HG03565 (cell line): ENCODE results near the gene CACNA1C.
A peak's percentile ranks its signal among the peaks of the same experiment; 100 is the strongest.

Experiments used
- ATAC-seq: cut with Tn5 transposase; IDR thresholded peaks from one replicate; pipeline ENCODE4 v1.9.1; 2021; ENCODE audit warnings: mild to moderate bottlenecking, moderate library complexity; ENCODE audit not compliant: unreplicated experiment

Gene CACNA1C

DNA sequence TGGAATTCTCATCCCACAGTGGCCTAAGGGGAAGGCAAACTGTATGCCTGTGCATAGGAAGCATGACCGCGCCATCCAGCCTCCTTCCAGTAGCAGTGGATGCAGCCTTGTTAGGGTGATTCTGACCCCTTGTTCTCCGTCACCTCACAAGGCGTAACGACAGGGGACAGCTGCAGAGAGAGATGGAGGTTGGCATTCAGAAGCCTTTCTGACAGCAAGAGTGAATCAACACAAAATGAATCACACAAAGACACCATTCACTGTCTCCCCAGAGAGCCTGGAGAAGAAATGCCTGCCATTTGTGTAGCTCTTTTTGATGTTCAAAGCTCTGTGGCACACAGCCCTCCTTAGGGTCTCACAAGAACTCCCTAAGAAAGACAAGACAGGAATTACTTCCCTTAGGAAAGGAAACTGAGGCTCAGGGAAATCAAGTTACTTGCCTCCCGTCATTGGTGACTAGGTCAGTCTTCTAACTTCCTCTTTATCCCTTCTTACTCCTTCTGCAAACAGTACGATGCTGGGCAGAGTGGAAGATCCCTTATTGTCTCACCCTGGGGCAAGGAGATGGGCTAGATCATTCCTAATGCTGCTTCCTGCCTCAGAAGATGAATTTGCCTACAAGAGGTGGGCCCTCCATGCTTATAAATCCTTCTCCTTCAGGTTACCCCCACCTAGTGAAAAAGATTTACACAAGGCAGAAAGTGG, 280.9 kb downstream of the CACNA1C start:
- ATAC-seq = no peak

DNA sequence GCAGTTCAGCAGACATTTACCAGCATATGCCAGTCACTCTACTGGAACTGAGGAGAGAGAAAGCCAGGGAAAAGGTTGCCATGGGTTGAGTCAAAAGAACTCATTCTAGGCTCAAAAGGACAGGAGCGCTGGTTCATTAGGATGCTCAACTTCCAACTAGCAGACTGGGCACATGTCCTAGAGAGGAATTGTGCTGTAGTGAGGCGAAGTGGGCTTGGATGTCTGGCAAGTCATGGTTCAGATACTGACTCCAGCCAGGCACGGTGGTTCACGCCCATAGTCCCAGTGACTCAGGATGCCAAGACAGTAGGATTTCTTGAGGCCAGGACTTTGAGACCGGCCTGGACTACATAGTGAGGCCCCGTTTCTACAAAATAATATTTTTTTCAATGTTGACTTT, 281.5 kb downstream of the CACNA1C start:
- no peak for ATAC-seq

DNA sequence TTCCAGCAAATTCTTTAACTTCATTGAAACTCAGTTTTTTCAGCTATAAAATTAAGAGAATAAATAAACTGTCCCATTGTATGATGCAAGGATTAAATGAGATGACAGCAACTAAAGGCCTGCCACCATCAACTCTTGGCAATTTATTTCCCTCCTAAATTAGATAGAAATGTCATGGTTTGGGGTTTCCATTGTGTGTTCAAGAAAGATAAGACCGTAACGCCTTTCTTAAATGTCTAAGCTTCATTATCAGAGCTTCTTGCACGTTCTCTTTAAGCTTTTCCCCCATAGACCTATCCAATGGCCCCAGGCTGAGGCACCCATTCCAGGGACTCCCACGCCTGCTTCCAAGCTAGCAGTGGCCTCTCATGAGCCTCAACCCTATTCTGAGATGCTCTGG, 281.9 kb downstream of the CACNA1C start:
- no peak for ATAC-seq

DNA sequence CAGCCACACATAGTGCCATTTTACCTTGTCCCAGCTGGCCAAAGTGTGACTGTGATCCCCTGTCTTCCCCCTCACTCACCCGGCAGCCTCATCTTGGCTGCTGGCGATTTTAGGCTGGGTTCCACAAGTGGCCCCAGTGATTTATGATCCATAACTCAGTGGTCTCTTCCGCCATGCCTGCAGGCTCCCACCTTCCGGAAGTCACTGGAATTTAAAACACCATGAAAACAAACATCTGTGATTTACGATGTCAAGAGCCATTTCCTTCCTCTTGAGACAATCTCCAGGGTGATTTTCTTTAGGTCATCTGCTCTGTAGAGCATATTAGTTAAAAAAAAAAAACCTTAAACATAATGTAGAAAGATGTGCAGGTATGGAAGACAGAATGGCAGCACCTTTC, 282.3 kb downstream of the CACNA1C start:
- ATAC-seq = no peak

DNA sequence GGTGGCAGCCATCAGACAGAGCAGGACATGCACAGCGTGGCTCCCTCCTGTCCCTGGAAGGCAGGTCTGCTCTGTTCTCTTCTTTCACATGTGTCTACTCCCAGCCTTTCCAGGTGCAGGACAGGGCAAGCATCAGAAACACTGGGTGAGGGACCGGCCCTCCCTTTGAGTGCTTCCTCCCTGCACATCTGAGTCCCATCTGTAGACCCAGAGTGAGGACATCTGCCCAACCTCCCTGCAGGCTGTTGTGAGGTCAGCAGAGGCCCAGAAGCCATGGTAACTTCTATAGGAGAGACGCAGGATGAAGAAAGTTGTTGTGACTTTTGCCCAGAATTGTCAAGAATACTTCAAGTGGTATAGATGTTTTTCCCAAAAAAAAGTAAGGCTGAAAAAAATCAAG, 282.7 kb downstream of the CACNA1C start:
- no peak for ATAC-seq

DNA sequence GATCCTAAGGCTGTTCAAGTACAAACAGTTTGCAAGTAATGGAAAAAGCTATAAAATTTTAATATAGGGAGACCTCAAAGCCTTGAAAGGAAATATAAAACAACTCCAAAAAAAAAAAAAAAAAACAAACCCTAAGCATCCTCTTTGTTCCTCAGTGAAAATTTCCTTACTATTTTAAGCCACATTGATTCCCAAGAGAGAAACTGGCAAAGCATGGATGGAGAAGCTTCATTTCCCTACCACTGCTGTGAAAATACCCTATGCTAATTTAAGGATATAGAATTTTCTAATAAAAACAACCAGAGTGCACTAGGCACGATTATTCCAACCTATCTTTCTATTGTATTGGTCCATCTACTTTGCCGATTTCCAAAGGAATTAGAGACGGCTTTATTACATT, 283.1 kb downstream of the CACNA1C start:
- ATAC-seq = no peak

DNA sequence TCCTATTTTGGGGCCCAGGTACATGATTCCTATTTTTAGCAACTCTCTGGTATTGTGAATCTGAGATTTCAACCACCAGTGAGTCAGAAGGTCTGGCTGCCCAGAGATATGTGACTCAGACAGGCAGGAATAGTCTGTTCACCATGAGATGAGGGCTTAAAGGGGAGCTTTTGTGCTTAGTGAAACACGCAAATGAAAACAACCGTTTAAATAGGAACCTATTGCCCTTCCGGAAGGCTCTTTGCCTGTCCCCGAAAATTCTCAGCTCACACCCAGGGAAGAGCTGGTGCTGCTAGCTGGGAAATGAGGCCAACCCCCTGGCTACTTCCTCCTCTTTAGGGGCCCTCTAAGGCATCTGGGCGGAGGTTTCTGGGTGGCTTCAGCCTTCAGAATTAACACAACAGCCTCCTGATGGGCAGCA, 283.6 kb downstream of the CACNA1C start:
- peak; percentile 89 for ATAC-seq

DNA sequence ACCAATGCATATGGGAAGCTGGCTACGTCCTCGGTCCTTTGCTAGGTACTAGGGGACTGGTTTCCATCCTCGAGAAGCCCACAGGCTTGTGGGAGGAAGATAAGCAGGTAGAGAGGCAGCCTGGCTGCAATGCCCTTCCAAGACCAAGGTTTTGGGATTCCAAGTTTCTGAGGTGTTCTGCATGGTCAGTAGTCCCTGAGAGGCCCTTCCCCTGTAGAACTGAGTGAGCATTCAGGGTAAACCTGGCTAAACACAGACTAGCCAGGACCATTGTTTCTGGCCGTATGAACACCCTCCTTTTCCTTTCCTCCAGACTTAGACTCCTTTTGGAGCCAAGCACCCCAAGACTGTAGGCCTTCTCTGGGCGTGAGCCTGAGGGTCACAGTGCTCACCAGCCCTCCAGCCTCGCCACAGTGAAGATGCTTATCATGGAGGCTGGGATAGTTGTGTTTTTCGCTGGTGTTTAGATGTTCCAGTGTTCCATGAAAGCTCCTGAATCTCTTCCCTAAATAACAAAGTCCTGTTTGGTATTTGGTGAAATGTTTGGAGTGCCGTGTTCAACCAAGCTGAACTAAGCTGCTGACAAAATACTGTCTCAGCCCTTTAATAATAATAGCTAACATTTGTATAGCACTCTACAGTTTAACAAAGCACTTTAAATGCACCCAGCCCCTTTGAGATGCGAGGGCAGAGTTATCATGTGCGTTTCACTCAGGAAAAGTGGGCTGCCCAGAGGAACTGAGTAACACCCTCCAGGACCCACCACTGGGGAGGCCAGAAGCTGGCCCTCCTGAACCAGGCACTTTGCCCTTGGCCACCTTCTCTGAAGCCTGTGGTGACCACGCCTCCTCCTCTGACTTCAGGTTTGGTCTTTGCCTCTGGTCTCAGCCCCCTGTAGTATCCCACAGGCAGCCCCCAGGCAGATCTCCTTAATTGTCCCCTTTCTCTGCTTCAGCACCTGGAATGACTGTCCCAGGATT, 284.5 kb downstream of the CACNA1C start:
- ATAC-seq = no peak

DNA sequence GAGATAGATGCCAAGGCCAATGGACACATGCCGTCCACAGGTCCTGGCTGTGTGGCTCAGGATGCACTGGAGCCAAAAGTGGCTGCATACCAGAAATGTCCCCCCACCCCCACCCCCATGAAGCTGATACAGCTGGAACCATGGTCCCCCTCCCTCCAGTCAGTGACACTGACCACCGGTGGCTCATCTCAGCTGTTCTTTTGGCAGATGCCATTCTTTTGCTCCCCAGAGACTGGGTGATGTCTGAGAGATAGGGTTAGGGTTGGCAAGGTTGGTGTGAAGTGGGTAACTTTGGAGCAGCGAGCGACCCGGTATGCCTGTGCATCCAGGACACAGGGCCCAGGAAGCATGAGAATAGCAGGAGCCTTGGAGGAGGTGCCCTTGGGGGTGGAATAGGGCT, 285.6 kb downstream of the CACNA1C start:
- no peak for ATAC-seq

DNA sequence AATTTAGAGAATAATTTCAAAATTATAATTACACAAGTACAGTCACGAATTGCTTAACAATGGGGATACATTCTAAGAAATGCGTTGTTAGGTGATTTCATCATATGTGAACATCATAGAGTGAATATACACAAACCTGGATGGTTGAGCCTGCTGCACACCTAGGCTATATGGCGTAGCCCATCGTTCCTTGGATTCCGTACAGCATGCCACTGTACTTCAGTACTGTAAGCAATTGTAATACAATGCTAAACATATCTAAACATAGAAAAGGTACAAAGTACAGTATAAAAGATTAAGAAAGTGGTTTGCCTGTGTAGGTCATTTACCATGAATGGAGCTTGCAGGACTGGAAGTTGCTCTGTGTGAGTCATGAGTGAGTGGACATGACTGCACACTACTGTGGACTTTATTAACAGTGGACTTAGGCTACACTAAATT, 286.2 kb downstream of the CACNA1C start:
- no peak for ATAC-seq

DNA sequence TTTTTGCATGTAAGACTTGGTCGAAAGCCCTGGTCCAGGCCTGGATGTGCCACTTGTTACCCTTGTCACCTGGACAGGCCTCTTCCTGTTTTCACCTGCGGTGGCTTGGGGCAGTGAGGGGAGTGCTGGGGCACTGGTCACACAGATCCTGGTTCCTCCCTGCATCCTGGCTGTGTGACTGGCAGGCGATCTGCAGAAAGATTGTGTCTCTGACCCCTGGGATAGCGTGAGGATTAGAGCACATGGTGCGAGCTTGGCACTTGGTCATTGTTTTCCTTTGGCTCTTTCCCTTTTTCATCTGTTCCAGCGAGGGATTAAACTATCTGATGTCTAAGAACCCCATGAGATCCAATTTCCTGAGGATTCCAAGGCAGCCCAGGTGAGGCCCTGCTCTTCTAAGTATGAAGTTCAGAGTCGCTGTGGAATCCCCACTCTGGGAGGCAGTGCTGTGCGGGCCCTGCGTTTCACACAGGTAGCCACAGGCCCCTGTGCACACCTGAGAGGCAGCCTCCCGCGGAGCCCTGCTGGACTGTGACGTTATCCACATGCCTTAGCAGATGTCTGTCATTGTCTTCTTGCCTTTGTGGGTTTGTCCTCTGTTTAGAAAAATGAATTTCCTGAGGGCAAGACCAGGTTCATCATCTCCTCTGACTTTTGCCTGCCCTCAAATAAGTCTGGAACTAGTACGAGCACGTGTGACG, 288.4 kb downstream of the CACNA1C start:
- ATAC-seq = no peak

DNA sequence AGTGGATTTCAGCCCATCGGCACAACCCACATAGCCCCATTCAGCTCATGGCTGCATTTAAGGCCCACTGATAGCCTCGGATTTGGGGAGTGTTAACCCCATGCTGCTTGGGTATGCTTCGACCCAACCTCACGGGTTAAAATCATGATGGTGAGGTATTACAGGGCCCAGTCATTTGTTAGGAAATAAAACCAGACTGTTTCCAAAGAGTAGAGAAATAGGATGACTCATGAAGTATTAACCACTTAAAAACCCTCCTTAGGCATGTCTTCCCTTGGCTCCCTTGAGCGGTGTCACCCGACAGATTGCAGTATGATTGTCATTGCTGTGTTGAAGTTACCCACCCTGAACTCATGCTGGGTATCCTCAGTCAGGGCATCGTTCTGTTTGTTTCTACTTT, 289.1 kb downstream of the CACNA1C start:
- no peak for ATAC-seq

DNA sequence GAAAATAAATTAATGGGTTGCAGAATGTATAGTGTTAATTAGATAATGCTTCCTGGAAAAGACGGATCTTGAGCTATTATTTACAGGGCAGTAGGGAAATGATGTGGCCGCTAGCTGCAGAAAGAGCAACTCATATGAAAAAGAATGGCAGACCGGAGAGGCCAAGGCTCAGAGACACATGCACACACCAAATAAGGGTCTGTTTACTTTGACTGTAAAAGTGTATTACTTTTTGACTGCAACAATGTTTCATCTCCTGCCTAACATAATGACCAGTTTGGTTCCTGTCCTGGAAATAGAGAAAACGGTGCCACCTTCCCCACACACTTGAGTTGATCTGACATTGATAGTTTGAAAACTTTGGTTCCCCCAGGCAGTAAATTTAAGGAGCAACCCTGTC, 290.9 kb downstream of the CACNA1C start:
- no peak for ATAC-seq

DNA sequence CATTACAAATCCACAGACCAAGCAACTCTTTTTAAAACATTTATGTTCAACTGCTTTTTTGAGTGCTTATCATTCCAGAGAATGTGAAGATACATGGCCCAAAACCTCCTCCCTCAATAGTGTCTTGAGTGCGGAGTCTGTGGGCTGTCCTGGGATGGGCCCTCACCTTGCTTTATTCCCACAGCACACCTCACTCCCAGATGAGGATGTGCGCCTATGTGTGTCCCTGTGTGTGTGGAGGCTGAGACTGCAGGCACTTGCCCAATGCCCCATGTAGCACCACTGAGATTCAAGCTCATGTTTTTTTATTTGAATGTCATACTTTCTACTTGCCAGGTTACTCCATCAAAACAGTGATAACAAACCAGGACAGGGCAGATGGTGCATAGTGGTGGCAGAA, 291.7 kb downstream of the CACNA1C start:
- ATAC-seq = no peak

DNA sequence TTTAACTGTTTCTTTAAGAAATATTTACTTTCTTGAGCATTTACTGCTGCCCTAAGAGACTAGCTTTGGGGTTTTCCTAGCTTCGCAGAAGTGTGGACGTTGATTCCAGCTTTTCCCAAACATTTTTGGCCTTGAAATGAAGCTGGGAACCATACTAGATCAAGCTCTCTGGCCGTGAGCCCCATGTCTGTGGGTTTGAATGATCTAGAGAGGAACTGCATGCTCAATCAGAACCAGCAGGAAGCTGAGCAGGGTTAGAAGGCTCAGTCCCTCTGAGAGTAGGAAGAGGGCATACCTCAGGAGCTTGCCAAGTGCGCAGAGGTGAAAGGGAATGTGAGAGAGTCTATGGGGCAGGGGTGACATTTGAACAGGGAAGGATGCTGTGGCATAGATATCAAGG, 292.1 kb downstream of the CACNA1C start:
- no peak for ATAC-seq

DNA sequence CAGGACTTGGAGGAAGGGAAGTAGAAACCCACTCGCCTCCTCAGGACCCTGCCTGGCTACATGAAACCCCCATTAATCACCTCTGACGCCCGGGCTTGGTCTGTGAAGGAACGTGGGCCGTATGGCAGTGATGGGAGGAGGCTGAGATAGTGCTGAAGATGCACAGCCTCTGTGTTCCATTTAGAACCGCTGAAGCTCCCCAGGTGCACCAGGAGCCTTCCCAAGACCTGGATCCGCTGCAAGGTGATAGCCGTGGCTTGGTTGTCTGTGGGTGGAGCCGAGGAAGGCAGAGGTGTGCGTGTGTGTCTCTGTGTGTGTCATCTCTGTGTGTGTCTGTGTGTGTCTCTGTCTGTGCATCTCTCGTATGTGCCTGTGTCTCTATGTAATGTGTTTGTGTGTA, 293.1 kb downstream of the CACNA1C start:
- ATAC-seq = no peak

DNA sequence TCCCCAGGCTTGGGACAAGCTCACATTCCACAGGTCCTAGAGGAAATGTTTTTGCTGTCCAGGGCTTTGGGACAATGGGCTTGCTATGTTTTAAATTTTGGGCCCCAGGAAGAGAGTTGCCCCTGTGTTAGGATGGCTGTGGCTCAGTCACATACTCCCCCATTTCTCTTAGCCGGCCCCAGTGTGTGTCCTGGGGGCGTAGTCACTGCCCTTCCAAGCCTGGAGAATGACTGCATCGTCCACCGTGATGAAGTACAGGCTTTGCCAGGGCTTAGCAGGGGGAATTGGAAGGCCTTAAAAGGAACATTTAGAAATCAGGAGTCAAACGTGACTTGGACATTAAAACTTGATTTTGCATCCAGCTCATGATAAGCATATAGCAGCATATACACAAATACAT, 293.6 kb downstream of the CACNA1C start:
- ATAC-seq = no peak

DNA sequence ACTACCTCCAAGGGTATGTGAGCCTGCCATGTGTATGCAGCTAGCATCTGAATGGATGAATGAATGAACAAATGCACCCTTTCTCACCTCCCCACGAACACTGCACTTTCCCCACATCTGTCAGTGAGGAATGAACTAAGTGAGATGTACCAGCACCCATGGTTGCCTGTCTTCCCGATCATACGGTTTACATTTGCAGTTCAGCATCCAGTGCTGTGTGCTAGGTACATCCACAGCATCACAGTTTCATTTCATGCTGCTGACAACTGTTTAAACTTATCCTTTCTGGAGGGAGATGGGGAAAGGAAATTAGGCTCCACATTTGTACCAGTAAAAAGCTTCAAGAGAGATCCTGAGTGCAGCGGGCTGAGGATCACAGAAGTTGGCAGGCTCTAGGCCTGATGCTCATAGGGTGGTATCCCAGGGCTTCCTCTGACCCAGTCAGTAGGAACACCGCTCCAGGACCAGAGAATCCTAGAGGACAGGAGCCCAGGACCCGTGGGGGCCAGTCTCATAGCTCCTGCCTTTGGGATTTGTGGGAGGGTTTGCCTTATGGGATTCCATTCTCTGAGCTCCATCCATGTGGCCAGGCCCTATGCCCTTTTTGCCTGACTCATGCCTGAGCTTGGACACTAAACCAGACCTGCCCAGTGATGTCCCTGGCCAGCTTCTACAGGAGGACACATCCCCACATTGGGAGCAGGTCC, 294.5 kb downstream of the CACNA1C start:
- ATAC-seq = no peak

DNA sequence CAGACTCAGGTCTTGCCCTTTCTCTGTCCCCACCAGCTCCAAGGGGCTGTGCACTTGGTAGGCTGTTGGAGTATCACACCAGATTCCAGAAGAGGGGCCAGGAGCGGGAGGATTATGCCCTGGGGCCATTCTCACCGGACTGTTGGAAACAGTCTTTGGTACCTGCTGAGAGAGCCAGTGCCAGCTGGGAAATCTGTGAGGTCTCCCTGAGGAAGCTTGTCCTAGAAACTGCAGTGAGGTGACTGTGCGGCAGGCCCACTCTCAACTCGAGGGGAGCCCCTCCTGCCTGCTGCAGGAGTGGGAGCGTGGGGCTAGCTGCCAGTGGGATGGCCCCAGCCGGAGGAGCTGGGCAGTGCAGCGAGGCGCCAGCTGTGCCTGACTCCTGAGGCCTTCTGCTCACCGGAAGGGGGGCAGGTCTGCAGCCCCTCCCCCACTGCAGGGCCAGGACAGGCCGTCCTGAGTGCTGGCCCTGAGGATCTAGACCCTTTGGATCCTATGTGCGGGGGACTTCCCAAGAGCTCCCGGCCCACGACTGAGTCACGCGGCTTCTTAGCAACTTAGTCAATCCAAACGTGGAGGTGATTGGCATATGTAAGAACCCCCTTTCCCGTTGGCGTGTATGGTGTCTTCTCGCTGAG, 295.2 kb downstream of the CACNA1C start:
- ATAC-seq = no peak

DNA sequence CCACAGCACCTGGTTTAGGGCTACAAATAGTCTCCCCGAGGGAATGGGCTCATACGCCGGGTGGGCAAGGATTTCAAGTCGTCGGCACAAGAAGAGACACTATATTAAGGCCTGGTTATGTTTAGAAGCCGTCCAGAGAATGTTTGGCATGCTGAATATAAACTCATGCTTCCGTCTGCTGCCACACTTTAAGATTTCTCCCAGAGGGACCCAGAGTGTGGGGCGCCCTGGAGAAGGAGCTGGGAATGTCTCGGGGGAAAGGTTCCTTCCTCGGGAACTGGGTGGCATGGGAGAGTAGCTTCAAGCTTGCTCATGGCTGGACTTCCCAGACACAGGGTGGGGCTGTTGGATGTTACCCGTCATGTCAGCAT, 295.7 kb downstream of the CACNA1C start:
- no peak for ATAC-seq
